K562 (cell line): ENCODE measurements around the gene DYTN.

Experiments used
- CAMTA2 ChIP-seq: fragments of 250-450 bp; sonication (Bioruptor Pico); conservative IDR thresholded peaks from 2 replicates; pipeline ENCODE4 v1.5.1; 2022
- CTCF ChIP-seq, 3 experiments: IDR thresholded peaks in 2 of 3; conservative IDR thresholded peaks in 1 of 3; 2 replicates each; pipeline ENCODE4 v1.5.1; 2011 to 2012; ENCODE audit warnings: low read length in 3 of 3, mild to moderate bottlenecking in 3 of 3, control low read depth in 2 of 3, improper control_type of control experiment in 1 of 3, inconsistent platforms in 1 of 3, low read depth in 1 of 3, mixed read lengths in 1 of 3, moderate library complexity in 1 of 3; ENCODE audit not compliant: insufficient read depth in 2 of 3
- JUN ChIP-seq, 2 experiments: sonication (generic) in 1 of 2; formaldehyde crosslinking in 1 of 2; IDR thresholded peaks; 2 replicates each; pipeline versions ENCODE4 v1.6.1 to v1.8.0; 2012 to 2022; ENCODE audit warnings: borderline replicate concordance in 2 of 2, mild to moderate bottlenecking in 2 of 2, improper control_type of control experiment in 1 of 2, low read depth in 1 of 2, low read length in 1 of 2, missing genetic modification reagents in 1 of 2
- NRF1 ChIP-seq, 2 experiments: fragments of 450-650 bp; IDR thresholded peaks in 1 of 2; conservative IDR thresholded peaks in 1 of 2; 2 replicates each; pipeline ENCODE4 v1.6.1; 2014; ENCODE audit warnings: mild to moderate bottlenecking in 2 of 2
- TARDBP ChIP-seq: fragments of 450-650 bp; IDR thresholded peaks from 2 replicates; pipeline ENCODE4 v1.6.1; 2016
- TCF7L2 ChIP-seq: fragments of 150-350 bp; IDR thresholded peaks from 2 replicates; pipeline ENCODE4 v1.6.1; 2016; ENCODE audit warnings: low read depth, mild to moderate bottlenecking, low read length, moderate library complexity

GRCh38 chr2:206603243-206603642 is 115.0 kb downstream of the DYTN start:
- TF ChIP-seq CTCF (IDR thresholded peaks at IDR 0.05 in 2 of 3, conservative IDR thresholded peaks at IDR 0.05 in 1 of 3; ENCODE audit: insufficient read depth in 2 of 3, low read depth in 1 of 3, low read length in 3 of 3) = no peak
- TF ChIP-seq NRF1 (conservative IDR thresholded peaks at IDR 0.05 in 1 of 2, IDR thresholded peaks at IDR 0.05 in 1 of 2) = no peak
- TF ChIP-seq CAMTA2 = no peak
- no peak for TF ChIP-seq TCF7L2
- no peak for TF ChIP-seq JUN (IDR thresholded peaks at IDR 0.05; ENCODE audit: borderline replicate concordance, low read depth, low read length)
- TF ChIP-seq JUN (CRISPR knock-in tag; IDR thresholded peaks at IDR 0.05; ENCODE audit: borderline replicate concordance) = no peak
- TF ChIP-seq TARDBP = no peak
